Melanocyte of skin (primary cell): ENCODE data around the gene CAVIN3. TPM values are rescaled to one million over a fixed set of nuclear protein-coding genes. Genes with fewer than 3 reads are reported as not detected.

ENCODE experiments used
- total RNA-seq, 2 donors: library from RNA; depleted of rRNA; stranded (reverse); fragments of >200 nt; gene quantifications; 2 replicates each; pipeline ENCODE4 v1.2.3, GENCODE V29; 2012

The CAVIN3 gene, protein sequence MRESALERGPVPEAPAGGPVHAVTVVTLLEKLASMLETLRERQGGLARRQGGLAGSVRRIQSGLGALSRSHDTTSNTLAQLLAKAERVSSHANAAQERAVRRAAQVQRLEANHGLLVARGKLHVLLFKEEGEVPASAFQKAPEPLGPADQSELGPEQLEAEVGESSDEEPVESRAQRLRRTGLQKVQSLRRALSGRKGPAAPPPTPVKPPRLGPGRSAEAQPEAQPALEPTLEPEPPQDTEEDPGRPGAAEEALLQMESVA
- total RNA-seq = 100 to 1,000 TPM; 196 to 200 TPM

DNA sequence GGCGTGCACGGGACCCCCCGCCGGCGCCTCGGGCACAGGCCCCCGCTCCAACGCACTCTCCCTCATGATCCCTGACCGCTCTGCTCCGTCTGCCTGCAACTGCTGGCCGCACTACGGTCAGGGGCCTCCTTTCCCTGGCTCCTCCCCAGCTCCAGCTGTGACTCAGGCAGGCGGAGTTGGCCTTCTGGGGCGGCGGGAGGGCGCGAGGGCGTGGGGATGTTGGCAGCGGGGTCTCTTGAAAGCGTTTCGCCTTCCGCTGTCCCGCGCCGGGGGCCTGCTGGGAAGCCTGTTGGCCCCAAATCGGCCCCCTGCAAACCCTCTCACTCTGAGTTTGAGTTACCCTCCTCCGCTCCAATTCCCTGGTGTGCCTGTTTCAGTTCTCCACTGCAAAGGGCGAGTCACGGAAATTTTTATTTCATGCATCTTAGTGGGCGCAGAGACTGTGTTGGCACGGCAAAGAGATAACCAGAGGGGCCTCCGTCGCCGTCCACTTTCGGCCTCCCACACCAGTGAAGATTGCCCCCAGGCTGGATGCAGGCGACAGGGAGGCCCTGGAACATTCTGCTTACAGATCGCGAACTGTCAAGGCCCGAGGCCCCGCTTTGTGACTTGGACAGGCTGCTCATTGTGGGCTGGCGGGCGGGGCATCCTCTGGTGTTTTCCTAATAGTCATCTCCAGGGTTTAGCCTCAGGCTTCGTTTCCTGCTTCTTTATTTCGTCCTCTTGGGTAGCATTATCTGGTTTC lies at the start of gene CAVIN3:
TSS of gene CAVIN3 (minus strand) at position 91 of the 745 bp plus-strand sequence. CDS start at position 66, 25 bp downstream.

Other genes with a start within 250 kb of the CAVIN3 start
- gene OR56B4, start 212.8 kb downstream of the CAVIN3 start, total RNA-seq = not detected
- gene OR52B2, start 150.2 kb downstream of the CAVIN3 start, total RNA-seq = not detected
- not detected for gene OR52W1, start 121.3 kb downstream of the CAVIN3 start, total RNA-seq
- not detected for gene C11orf42, start 114.9 kb downstream of the CAVIN3 start, total RNA-seq
- 10 to 100 TPM; 14.7 to 21.3 TPM for gene FHIP1B, start 85.9 kb downstream of the CAVIN3 start, total RNA-seq
- gene CNGA4, start 81.4 kb downstream of the CAVIN3 start, total RNA-seq = under 1 TPM in 1 of 2 donors, not detected in 1; under 0.01 TPM
- not detected for gene CCKBR, start 60.7 kb downstream of the CAVIN3 start, total RNA-seq
- gene SMPD1, start 70.0 kb upstream of the CAVIN3 start, total RNA-seq = 10 to 100 TPM; 36.3 to 68.8 TPM
- gene APBB1, start 98.6 kb upstream of the CAVIN3 start, total RNA-seq = 10 to 100 TPM; 54.0 to 85.6 TPM
- 1 to 10 TPM in 1 of 2 donors, under 1 TPM in 1; 0.34 to 1.3 TPM for gene HPX, start 120.5 kb upstream of the CAVIN3 start, total RNA-seq
- gene TRIM3, start 153.4 kb upstream of the CAVIN3 start, total RNA-seq = 10 to 100 TPM; 29.3 to 31.3 TPM
- gene ARFIP2, start 160.8 kb upstream of the CAVIN3 start, total RNA-seq = 10 to 100 TPM; 60.6 to 60.9 TPM
- gene TIMM10B, start 161.0 kb upstream of the CAVIN3 start, total RNA-seq = 10 to 100 TPM; 59.5 to 65.9 TPM
- 10 to 100 TPM in 1 of 2 donors, 1 to 10 TPM in 1; 8.7 to 13.1 TPM for gene DNHD1, start 176.8 kb upstream of the CAVIN3 start, total RNA-seq